HG03558 (cell line): ENCODE results near the gene ADGRL3.

Experiments used
- ATAC-seq: cut with Tn5 transposase; IDR thresholded peaks from one replicate; pipeline ENCODE4 v1.9.1; 2021; ENCODE audit warnings: moderate number of reproducible peaks; ENCODE audit not compliant: unreplicated experiment; ENCODE audit errors: extremely low read depth

The ADGRL3 gene

DNA sequence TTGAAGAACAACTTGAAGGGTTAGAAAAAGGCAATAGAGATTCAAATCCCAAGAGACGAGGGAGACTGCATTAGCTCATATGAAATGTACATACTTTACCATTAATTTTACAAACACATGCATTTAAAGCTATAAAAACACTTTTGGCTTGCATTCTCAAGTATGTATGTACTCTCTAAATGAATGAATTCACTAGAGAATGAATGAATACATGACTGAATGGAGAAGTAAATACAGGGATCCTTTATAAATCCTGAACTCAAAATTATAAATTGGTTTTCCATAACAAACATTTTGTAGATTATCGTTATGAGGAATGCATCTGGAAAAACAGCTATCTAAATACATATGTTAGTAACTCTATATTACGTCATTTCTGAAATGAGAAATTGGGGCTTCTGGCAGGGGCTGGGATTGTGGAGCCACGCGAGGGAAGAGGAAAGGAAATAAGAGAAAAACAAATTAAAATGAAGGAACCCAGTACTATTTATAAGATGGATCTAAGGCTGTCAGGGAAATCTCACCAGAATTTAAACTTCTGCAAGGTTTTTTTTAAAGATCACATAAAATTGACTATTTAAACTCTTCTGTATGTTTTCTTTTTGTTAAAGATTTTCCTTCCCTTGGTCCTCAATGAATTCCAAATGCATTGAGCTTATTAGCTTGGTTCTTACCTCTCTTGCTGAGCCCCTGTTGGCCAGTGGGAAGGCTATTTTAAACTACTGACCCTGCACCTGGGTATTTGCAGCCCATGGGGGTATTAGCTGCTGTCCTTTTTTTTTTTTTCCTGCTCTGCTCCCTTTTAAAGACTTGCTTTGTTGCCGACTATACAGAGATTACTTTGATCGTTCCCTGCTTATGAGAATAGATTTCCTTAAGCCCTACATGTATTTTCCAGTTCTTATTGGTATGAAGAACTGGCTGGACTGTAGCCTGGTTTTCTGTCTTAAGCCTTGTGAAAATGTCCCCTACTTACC is 207.8 kb downstream of the ADGRL3 start:
- ATAC-seq, result no peak

DNA sequence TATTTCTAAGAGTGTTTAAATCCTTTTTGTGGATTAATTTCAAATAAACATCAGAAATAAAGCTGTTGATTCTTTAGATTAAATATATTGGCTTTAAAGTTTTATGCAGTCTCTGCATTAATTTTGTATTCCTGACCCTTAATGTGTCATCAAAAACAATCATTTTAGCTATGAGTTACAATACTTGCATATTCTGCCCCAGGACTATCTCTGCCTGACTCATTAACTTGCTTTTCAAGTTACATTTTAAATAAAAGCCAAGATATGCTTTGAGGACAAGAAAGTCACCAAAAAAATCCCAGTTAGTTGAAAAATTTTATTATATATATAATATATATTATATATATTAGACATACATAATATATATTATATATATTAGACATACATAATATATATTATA is 208.7 kb downstream of the ADGRL3 start:
- no peak for ATAC-seq

DNA sequence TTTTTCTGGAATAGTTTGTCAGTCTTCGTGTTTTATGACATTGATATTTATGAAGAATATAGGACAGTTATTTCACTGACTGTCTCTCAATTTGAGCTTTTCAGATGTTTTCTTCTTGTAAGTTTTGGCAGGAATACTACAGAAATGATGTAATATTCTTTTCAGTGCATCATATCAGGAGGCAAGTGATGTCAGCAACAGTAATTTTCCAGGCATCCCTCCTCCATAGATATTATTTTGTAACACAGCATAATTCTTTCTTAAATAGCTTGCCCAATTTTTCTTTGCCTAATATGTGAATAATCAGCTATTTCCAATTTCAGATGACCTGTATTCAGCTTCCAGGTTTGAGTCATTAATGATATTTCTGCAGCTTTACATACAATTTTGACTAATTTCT is 211.1 kb downstream of the ADGRL3 start:
- no peak for ATAC-seq

DNA sequence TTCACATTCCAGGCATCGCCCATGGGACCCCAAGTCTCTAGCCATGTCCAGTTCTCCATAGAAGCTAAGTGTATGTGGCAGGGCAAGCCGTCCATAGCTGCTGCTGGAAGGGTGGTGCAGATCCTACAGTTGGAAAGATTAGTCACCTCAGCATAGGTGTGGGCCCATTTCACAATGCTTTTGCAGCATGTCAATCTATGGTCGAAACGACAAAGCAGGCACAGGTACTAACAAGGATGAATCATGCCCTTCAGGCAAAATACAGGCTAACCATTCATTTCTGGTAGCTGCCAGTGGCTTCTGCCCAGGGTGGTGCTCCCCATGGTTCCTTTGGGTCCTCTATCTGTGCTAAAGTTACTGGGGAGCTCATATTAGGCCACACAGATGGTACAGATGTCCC is 225.2 kb downstream of the ADGRL3 start:
- no peak for ATAC-seq

DNA sequence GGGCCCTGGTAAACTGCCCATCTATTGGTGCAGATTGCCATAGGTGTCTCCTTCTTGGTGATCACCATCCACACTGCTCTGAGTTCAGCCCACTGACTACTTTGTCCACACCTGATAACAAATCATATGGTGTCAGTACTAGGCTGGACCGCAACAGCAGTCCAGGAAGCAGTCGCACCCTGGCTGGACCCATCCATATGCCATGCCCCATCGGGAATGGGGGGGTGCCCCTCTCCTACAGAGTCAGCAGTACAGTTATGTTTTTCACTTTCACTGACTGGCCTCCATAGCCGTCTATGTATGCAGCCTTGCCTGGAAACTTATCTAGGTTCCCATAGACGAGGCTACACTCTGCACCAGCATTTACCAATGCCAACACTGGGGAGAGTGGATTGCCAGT is 226.1 kb downstream of the ADGRL3 start:
- no peak for ATAC-seq

DNA sequence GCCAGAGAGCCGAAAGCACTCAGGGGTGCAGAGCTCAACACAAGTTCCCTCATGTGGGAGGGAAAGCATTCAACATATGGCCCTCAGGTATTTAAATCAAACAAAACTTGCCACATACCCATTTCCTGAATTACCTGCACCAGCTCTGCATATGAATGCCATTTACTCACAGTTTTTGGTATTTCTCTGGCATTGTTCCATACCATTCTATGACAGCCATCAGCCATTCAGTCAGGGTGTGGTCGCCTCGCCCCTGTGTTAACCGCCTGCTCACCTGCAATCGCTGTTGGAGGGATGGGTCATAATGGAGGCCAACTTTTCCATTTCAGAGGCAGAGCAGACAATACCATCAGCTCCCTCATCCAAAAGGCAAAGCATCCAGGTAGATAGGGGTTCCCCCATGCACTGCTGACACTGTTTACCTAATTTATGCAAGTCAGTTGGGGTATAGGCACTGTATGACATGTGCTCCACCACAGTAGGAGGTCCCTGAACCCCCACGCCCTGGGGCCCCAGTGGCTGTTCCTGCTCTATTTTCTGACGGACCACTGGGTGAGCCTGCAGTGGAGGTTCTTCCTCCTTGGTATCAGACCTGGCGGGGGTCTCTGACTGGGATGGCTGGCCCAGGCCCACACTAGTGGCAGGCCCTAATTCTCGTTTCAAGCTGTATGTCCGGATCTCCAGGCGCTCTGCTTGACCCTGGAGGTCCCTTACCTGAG is 227.1 kb downstream of the ADGRL3 start:
- no peak for ATAC-seq

DNA sequence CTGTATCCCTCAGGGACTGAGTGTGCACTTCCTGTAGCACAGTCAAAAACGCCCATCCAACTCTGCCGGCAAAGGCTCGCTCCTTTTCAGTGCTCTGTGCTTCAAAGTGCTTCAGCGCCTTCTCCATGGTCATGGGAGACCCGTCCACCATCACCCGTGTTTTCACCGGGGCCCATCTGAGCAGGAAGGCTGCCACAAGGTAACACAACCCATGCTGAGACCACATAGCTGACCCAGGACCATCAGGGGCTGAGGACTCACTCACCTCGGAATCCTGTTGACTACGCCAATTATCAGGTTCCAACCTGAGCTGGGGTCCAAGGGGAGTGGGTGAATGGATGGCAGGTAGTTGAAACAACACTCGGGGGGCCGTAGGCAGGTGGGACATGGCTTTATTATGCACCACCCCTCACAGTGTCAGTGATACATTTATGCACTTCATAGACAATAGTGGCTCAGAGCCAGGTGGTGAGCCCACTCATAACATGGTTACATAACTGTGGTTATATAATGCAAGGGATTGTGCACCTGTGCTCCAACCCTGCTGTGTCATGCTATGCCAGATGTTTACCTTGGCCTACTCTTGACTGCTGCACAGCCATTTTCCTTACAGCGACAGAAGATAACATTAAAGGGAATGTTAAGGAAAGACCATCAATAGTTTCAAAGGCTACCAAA is 227.8 kb downstream of the ADGRL3 start:
- no peak for ATAC-seq

DNA sequence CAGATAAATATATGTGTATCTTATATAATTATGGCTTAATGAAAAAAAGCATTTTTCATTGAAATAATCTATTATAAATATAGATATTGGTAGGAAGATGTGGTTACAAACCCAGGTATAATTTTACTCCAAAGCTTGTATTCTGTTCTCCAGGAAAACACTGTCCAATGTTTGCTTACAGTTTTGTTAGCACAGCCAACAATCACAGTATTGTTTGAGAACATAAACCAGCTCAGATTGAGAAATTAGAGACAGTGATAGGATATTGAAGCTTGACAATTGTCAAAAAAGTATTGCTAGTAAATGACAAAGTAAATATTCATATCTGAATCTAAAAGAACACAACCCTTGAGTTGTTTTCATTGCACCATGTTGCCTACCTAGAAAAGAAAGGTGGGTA is 228.8 kb downstream of the ADGRL3 start:
- no peak for ATAC-seq

DNA sequence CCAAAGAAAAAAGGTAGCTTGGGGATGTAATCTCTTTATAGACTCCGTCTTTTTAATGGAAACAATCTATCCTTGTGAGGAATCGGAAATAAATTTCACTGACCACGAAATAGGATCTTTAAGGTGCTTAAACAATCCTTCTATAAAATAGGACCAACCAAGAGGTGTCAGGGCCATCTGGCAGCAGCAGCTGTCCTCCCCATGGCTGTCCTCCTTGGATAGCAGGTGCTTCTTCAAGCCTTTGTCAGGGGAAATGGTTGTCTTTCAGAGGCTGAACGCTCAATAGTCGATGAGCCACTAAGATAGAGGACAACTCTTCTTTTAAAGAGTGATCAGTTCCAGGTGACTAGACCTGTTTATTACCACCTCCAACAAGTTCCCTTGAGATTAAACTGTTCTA is 231.0 kb downstream of the ADGRL3 start:
- ATAC-seq, result no peak

DNA sequence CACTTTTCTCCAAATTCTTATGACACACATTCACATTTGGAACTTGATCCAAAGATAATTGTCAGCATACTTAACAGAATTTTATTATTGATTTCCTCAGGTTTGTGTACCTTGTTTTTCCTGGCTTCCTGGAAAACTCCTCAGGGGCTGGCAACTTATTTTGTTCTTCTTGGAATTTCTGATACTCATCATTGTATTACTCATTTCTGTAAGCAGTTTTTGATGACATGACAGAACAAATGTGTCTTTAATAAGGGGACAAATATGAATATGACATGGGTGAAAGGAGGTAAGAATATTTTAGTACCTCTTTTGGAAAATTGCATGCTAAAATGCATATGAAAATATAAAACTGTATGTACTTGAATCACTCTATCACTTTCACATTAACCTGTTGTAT is 237.8 kb downstream of the ADGRL3 start:
- ATAC-seq, result no peak

DNA sequence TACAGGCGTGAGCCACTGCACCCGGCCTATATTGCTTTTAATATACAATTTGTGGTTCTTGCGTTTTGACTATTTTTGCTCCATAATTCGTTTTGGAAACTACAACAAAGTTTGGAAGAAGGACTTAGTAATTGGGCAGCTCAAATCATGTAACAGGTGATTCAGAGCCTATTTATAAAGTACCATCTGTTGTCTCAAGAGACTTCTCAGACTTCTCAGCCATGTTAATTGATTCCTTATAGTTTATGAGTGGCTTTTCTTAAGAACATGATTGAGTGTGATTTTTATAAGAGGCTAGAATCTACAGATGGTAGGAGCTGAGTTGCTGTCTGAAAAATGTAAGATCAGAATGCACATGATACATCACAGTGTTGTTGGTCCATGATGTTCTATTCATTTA is 240.2 kb downstream of the ADGRL3 start:
- ATAC-seq, result no peak

DNA sequence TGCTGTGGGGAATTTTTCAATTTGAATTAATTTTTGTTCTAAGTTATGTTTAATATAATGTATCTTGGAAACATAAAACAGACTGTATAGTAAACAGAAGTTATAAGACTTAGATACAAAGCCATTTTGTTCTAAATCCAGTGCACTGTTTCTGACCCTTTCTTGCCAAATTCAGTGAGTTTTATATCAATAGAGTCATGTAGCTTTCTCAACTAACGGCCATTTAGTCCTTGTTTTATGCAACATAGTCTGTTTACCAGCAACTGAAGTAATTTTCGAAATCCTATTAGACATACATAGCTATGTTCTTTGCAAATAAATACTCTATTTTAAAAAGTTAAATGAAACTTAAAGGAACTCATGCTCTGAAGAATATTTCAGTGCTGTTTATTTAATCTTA is 242.8 kb downstream of the ADGRL3 start:
- ATAC-seq, result no peak

DNA sequence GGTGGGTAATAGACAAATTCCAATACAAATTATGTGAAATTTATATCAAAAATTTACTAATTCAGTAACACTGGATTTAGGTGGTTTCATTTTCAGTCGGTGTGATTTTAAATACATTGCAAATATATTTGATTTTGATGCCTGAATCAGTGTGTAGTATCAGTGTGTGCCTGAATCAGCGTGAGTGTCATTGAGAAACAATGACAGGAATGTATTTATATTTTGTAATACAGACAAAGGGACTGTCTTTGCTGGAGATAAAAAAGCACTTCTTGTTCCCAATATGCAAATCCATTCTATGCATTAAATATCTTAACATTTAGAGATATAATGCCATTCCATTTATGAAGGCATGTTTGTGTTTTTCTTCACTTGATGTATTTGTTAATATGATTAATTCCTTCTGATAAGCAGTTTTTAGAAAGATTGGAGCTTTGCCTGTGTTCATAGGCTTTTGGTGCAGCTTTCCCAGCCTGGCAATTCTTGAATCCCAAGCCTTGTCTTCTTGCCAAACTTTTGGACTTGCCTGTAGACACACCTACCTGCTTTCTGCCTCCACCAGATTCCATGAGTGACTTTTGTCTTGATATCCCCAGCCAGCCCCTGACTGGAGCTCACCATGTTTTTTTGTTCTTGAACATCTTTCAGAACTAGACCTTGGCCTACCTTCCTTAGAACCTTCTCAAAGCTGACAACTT is 243.8 kb downstream of the ADGRL3 start:
- ATAC-seq, result no peak

DNA sequence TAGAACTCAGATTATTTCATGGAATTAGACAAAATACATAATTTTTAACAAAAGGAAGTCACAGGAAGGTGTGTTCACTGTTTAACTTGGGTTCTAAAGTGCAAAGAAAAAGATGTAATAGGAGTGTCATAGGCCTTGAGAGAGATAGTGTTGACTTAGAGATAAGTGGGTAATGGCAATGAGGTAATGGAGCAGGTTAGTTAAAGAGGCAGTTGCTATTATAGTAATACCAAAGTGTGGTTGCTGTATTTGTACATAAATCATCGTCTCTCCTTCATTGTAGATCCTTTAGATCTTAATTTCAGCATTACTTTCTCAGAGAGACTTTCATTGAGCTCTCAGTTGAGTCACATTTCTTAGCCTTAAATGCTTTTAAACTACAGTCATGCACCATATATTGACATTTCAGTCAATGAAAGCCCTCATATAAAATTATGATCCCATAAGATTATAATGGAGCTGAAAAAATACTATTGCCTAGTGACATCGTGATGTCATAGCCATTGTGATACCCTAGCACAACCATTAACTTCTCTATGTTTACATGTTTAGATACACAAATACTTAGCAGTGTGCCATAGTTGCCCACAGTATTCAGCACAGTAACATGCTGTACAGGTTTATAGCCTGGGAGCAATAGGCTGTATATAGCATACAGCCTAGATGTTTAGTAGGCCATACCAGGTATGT is 245.4 kb downstream of the ADGRL3 start:
- no peak for ATAC-seq

DNA sequence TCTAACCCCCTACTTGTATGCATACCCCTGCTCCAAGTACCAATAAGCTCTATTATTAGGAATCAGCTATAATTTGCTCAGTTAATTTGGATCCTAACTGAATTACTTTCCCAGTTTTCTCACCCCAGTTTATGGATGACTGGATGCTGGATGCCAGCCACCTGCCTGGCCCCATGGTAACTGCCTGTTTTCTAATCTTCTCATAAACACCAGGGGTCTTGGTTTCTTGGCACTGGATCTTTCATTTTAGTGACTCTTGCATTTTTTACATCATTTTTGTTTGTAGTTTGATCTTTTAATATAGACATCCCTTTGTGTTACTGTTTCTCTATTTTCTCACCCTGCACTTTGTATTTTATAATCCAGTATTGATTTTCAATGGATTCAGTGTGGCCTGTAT is 246.8 kb downstream of the ADGRL3 start:
- no peak for ATAC-seq

DNA sequence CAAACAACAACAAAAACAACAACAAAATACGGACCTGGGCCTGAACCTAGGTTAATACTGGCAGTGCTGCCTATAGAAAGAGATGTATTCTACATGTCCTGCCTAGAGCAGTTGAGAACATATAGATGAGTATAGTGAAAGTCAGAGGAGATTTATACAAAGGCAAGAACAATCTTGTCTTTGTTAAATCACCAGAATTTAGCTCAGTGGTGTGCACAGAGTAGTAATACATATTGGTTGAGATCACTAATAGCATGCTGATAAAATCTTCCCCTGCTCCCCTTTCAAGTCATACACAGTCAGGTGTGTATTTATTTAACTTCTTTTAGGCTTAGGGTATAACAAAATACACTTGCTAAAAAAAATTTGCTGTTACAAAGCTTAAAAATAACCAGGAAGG is 247.8 kb downstream of the ADGRL3 start:
- no peak for ATAC-seq

DNA sequence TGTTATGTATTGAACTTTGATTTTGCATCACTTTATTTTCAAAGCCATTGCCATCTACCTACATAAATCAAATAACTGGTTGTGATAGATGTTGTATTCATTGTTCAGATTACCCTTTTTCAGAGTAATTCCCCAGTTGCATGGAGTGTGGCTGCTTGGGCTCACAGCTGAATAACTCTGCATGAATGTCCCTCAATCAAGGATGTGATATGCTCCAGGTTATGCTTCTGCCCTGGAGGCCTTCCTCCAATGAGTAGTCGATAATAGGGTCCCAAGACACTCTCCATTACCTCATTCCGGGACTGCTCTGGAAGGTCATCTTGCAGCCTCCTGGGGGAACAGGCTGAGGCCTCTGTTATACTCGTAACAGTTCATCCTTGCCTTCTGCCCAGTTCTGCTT is 251.8 kb downstream of the ADGRL3 start:
- no peak for ATAC-seq

DNA sequence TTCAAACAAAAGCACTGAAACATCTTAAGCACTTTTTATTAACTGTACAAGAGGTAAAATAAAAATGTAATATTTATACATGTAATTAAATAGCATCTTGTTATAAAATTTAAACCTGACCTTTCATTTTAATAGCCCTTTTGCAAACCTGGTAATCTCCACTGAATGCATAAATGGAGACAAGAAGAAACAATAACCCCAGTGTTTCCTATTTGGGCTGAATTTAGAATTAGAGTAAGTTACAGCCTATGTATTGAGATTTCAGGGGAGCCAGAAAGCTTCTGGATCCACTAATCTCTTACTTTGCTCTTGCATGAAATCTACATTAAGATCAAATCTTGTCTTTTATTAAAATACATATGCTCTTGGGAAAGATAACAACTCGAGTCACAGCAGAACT is 261.8 kb downstream of the ADGRL3 start:
- ATAC-seq, result no peak

DNA sequence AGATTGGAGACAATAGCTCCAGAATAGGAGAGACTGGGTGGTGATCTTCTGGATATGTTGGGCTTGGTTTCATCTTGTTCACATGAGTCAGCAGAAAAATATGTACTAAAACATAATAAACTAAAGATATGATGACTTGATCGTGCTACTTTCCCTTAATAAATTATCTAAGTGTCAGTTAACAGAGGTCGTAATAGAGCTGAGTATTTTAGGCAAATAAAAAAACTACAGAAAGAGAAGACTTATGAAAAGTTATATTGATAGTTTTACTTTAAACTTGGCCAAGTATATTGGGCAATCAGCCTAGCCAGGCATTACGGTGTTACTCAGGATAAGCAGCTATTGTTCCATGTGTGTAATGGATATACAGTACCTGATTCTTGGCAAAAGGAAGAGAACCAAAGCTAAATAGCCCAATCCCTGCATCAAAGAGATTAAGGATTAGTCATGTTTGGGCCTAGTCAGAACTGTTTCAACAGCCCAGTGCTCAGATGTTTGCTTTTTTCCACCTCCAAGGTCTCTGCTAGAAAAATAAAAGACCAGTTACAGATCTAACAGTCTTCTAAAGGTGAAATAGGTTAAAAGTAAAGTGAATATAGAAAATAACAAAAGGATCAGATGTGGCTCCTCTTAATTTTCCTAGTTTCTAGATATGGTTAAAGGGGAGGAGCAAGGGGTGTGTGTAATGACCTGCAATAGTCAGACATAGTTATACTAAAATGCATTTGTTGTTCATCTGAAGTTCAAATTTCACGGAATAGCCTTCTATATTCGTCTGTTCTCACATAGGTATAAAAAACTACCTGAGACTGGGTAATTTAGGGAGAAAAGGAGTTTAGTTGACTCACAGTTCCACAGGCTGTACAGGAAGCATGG is 262.6 kb downstream of the ADGRL3 start:
- no peak for ATAC-seq
